ENCODE measurements around the gene INPP4B.
"Not testable (repeated sequence)": the region's sequence is repeated elsewhere in the genome, so short reads cannot be mapped to it uniquely, and the experiment has no call there.

INPP4B gene

DNA sequence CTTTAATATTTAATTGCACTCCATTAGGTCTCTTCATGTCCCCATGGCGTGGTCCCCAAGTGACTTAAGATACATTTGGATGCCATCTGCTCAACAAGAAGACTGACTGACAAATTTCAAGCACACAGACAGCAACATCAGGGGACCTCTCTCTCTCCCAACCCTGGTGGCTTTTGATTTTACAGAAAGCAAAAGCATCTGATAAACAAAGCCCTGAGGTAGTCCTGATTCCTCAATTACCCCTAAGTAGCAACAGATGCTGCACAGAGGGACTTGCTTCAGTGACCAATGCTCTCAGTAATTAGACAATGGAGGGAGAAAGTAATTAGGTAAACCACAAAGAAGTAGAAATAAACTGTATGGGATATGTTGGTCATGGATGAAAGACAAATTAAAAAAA is 426.4 kb downstream of the INPP4B start:
- no peak for DNase-seq (ENCODE audit: low read depth in 2 of 2, low spot score in 1 of 2)

DNA sequence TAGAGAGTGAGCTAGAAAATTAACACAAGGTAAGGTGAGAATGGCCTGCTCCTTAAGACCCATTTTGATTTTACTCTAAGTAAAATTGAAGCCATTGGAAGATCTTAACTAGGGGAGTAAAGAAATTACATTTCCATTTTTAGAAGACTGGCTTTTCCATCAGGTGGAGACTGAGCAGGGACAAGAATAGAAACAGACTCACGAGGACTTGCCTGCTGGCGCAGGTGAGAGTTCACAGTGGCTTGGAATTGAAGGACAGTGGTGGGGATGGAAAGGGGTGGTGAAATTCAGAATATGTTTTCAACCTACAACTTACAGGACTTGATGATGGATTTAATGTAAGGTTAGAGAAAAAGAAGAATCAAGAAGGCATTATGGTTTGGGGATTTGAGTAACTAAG is 427.4 kb downstream of the INPP4B start:
- no peak for DNase-seq (ENCODE audit: low read depth in 2 of 2, low spot score in 1 of 2)

- DNase-seq (ENCODE audit: low read depth in 2 of 2, low spot score in 1 of 2): no peak
Observed at GRCh38 chr4:142416711-142417275, 429.3 kb downstream of the INPP4B start.

DNA sequence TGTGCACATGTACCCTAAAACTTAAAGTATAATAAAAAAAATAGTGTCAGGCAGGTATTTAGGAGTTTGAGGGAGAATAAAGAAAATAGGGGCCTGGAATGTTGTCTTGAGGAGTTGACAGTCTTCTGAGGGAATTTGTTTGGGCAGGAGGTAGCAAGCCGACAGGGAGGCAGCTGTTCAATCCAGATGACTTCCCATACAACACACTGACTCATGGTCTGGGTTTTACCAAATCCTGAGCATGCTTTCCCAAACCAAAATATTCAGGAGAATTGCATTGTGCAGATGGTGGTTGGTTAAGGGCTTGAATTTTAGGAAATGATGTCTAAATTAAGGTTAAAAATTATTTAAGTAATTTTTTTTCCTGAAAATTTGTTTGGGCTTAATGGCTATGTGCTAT is 430.0 kb downstream of the INPP4B start:
- DNase-seq (ENCODE audit: low read depth in 2 of 2, low spot score in 1 of 2): no peak

GRCh38 chr4:142414366-142414990 is 431.6 kb downstream of the INPP4B start:
- no peak for DNase-seq (ENCODE audit: low read depth in 2 of 2, low spot score in 1 of 2)

DNA sequence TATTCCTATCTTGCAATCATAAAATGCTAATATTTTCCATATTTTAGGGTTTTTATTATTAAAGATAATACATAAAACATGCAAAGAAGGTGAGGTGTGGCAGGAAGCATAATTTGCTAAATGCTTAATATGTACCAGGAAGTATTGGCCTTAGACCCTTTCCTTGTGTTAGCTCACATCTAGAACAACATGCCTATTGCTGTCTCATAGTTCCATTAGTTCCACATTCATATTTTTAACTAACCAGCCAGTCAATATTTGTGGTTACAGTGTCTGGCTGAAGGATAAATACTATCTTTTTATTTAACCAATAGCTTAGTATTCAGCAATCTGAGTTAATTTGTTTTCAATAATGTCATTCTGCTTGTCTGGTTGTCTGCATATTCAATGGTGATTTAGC is 432.6 kb downstream of the INPP4B start:
- no peak for DNase-seq (ENCODE audit: low read depth in 2 of 2, low spot score in 1 of 2)

DNA sequence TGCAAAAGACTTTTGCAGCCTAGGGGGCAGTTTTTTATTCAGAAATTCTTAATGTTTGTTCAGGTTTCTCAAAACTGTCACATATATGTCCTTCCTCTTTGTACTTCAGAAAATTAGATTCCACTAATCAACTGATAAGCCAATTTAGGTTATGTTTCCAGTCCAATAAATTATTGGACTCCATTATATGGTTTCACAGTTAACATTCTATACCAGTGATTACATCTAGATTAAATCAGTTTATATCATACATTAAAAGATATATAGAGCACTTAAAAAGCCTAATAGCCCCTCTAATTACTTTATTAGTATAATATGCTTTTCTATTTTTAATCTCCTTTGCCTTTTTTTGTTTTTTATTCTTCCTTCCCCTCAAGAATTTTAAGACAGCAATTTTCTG is 434.1 kb downstream of the INPP4B start:
- DNase-seq (ENCODE audit: low read depth in 2 of 2, low spot score in 1 of 2): no peak

DNA sequence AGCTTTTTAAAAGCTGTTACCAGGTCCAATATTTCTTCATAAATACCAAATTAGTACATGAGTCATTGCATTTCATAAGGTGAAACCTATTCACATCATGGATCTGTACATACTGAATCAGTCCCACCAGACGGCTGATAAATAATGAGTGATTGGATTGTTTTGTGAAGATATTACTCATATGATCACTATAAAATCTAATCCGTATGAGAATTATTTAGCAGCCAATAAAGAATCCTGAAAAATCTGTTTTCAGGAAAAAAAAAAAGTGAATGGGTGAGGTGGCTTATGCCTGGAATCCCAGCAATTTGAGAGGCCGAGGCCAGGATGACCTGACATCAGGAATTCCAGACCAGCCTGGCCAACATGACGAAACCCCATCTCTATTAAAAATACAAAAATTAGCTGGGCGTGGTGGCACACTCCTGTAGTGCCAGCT is 438.1 kb downstream of the INPP4B start:
- no peak for DNase-seq (ENCODE audit: low read depth in 2 of 2, low spot score in 1 of 2)

DNA sequence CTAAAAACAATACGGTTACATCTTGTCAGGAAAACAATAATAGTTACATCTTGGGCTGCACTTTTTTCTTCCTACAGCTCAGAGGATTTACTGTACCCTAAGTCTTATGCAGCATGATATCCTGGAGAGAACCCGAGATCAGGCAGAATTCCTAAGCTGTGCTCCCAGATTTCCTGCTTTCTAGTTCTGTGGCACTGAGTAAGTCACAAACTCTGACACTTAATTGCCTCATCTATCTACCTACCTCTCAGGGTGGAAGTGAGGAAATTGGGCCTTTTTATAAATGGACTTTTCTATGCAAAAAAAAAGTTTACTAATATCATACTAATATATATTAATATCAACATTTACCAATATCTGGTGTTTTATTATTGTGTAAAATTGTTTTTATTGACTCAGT is 438.5 kb downstream of the INPP4B start:
- no peak for DNase-seq (ENCODE audit: low read depth in 2 of 2, low spot score in 1 of 2)

- no peak for DNase-seq (ENCODE audit: low read depth in 2 of 2, low spot score in 1 of 2)
Observed at GRCh38 chr4:142406917-142407501, 439.1 kb downstream of the INPP4B start.

DNA sequence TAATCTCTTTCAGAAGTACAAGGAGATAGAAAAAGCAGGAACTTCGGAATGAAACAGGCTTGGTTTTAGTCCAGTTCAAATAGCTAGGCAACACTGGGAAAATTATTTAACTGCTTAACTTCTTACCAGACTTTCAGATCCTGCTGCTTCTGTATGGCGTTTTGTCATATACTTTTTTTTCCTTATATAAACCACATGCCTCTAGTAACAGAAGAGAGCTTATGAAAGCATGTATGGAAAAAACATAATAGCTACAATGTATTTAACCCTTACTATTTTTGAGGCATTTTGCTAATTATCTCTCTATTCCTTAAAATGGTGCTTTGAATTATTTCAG is 439.6 kb downstream of the INPP4B start:
- no peak for DNase-seq (ENCODE audit: low read depth in 2 of 2, low spot score in 1 of 2)

DNA sequence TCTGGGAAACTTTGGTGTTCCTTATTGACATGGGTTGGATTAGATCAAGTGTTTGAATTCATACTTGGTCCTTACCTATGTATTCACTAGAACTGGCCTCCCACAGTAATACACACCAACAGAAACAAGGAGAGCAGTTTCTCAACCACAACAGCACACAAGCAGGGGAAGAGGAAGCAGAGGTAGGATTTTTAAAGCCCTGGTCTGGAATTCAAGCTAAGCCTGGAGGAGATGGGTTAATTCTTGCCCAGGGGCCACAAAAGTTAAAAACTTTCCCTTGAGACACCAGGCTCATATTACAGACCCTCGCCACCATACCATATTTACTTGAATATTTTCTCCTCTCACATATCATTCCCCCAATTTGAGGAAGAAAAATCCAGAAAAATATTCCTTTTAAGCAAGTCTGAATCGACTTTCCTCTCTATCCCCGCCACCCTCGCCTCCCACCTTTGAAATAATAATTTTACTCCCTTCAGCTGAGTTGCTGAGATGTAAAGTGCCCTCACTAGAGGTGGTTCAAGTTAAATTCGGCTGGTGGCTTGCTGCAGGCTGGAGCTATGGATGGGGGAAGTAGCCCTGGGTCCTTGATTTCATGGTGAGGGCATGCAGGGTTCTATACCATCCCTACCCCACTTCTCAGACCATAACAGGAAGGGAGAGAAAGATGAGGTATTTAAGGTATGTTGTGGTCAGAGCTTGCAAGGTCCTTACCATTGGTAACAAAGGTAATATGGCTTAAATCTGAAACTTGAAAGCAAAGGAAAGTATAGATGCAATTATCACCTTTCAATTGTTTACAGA is 440.2 kb downstream of the INPP4B start:
- DNase-seq (ENCODE audit: low read depth in 2 of 2, low spot score in 1 of 2): no peak

DNA sequence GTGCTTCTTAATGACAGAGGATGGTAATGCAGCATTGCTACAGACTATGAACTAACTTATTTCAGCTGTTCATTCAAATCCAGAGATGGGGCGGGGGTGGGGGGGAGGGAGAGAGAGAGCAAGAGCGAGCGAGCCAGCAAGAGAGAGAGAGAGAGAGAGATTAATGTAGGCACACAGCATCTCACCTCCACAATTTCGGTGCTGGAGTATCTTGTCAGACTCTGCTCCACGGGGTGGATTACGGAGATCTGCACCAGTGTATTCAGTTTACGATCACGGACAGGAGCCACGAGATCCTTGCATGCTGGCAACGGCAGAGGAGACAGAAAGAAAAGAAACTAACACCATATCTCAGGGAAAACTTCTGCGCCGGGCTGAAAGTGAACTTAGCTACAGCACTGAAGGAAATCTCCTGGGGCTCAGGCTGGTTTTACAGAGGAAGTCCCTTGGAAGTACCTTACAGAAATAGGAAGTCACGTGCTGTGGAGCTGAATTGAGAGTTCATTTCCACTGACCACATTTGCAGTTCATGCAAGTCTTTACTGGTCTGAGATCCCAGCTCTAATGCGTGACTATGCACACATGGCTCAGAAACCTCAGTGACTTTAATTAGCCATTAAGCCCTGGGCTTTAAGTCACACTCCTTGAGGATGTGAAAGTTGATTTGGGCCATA is 440.9 kb downstream of the INPP4B start:
- peak; percentile 16 to 25 for DNase-seq (ENCODE audit: low read depth in 2 of 2, low spot score in 1 of 2)

GRCh38 chr4:142404191-142404611 is 441.9 kb downstream of the INPP4B start:
- DNase-seq (ENCODE audit: low read depth in 2 of 2, low spot score in 1 of 2): no peak

- no peak for DNase-seq (ENCODE audit: low read depth in 2 of 2, low spot score in 1 of 2)
Observed at GRCh38 chr4:142402900-142403299, 443.2 kb downstream of the INPP4B start.

- DNase-seq (ENCODE audit: low read depth in 2 of 2, low spot score in 1 of 2): no peak
Observed at GRCh38 chr4:142402156-142402555, 443.9 kb downstream of the INPP4B start.

GRCh38 chr4:142397364-142397991 is 448.6 kb downstream of the INPP4B start:
- not testable (repeated sequence) for DNase-seq (ENCODE audit: low read depth in 2 of 2, low spot score in 1 of 2)

- no peak for DNase-seq (ENCODE audit: low read depth in 2 of 2, low spot score in 1 of 2)
Observed at GRCh38 chr4:142396279-142396678, 449.8 kb downstream of the INPP4B start.

- DNase-seq (ENCODE audit: low read depth in 2 of 2, low spot score in 1 of 2): no peak
Observed at GRCh38 chr4:142393127-142393526, 453.0 kb downstream of the INPP4B start.

DNA sequence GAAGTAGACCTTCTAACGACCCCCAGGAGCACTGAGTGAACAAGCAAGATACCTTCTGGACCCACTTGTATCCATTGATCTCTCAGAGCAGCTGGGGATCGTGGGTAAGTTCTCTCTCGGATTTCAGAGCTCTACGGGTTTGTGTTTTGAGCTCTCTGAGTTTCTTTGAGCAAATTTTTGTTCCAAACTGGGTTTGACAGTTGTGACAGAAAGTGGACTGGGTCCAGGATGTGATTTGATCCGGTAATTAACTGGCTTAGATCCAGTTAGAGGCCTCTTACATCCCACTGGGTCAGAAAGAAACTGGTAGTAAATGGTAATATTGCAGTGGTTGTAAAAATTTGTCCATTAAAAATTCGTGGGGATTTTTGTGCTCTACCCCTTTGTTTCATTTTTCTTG is 459.2 kb downstream of the INPP4B start:
- no peak for DNase-seq (ENCODE audit: low read depth in 2 of 2, low spot score in 1 of 2)

DNA sequence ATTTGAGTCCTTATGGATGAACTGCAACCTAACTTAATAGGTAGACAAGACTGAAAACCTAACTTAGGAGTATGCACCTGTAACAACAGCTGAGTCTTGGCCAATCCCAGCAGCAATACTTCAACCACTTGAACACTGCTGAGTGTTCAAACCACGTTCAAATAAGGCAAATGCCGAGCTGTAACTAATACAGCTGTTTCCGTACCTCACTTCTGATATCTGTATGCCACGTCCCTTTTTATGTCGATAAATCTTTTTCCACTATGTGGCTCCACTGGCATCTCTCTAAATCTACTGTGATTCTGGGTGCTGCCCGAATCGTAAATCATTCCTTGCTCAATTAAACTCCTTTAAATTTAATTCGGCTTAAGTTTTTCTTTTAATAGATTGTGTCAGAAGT is 459.7 kb downstream of the INPP4B start:
- DNase-seq (ENCODE audit: low read depth in 2 of 2, low spot score in 1 of 2): no peak

Measured in stimulated activated CD8-positive, alpha-beta memory T cell treated with anti-CD3 and anti-CD28 coated beads, Interleukin-4, amount 100 ng/mL, for 1 hour (primary cell).